ENCODE measurements around the gene CEACAM19. TPM values are rescaled to one million over a fixed set of nuclear protein-coding genes. Genes with fewer than 3 reads are reported as not detected.
A peak's percentile ranks its signal among the peaks of the same experiment; 100 is the strongest.

The CEACAM19 gene
- total and polyA plus RNA-seq, 2 of the 13 experiments (the other 11 are each of a cell fraction or from before 2014, with no cell fraction given): 1.3 to 4.0 TPM

- TF ChIP-seq, protein P1, sequence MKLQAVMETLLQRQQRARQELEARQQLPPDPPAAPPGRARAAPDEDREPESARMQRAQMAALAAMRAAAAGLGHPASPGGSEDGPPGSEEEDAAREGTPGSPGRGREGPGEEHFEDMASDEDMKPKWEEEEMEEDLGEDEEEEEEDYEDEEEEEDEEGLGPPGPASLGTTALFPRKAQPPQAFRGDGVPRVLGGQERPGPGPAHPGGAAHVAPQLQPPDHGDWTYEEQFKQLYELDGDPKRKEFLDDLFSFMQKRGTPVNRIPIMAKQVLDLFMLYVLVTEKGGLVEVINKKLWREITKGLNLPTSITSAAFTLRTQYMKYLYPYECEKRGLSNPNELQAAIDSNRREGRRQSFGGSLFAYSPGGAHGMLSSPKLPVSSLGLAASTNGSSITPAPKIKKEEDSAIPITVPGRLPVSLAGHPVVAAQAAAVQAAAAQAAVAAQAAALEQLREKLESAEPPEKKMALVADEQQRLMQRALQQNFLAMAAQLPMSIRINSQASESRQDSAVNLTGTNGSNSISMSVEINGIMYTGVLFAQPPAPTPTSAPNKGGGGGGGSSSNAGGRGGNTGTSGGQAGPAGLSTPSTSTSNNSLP (IDR thresholded peaks at IDR 0.05; ENCODE audit: low read depth, low read length): peak; percentile 61; the same call in 1 of the 2 replicates
- TF ChIP-seq ZMAT3 (CRISPR knock-in tag; conservative IDR thresholded peaks at IDR 0.05): 0 out of 2 replicates have a peak, but pooled peaks have one; percentile 26
- peak; percentile 74 for TF ChIP-seq ZNF263 (CRISPR knock-in tag; IDR thresholded peaks at IDR 0.05)
- TF ChIP-seq HMG20A (CRISPR knock-in tag; IDR thresholded peaks at IDR 0.05; ENCODE audit: borderline replicate concordance): peak; percentile 32; the same call in 1 of the 2 replicates
- TF ChIP-seq PAXIP1 (CRISPR knock-in tag; conservative IDR thresholded peaks at IDR 0.05): peak; percentile 89
- TF ChIP-seq ELF3 (CRISPR knock-in tag; IDR thresholded peaks at IDR 0.05): peak; percentile 13; the same call in 1 of the 2 replicates
- TF ChIP-seq CHD4 (IDR thresholded peaks at IDR 0.05; ENCODE audit: borderline replicate concordance, low read length): peak; percentile 65; the same call in 1 of the 2 replicates
- TF ChIP-seq, protein P2, sequence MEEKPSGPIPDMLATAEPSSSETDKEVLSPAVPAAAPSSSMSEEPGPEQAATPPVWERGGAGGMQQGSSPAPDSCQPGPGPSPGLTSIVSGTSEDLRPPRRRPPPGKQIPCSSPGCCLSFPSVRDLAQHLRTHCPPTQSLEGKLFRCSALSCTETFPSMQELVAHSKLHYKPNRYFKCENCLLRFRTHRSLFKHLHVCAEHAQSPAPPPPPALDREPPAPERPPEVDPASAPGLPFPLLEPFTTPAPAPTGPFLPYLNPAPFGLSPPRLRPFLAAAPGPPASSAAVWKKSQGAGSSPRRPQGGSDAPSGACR (CRISPR knock-in tag; IDR thresholded peaks at IDR 0.05): 0 out of 2 replicates have a peak, but pooled peaks have one; percentile 1
- TF ChIP-seq SAP130 (CRISPR knock-in tag; IDR thresholded peaks at IDR 0.05; ENCODE audit: low read depth): peak; percentile 69
- TF ChIP-seq, protein P3, sequence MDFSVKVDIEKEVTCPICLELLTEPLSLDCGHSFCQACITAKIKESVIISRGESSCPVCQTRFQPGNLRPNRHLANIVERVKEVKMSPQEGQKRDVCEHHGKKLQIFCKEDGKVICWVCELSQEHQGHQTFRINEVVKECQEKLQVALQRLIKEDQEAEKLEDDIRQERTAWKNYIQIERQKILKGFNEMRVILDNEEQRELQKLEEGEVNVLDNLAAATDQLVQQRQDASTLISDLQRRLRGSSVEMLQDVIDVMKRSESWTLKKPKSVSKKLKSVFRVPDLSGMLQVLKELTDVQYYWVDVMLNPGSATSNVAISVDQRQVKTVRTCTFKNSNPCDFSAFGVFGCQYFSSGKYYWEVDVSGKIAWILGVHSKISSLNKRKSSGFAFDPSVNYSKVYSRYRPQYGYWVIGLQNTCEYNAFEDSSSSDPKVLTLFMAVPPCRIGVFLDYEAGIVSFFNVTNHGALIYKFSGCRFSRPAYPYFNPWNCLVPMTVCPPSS (IDR thresholded peaks at IDR 0.05): no peak
- TF ChIP-seq, protein P4, sequence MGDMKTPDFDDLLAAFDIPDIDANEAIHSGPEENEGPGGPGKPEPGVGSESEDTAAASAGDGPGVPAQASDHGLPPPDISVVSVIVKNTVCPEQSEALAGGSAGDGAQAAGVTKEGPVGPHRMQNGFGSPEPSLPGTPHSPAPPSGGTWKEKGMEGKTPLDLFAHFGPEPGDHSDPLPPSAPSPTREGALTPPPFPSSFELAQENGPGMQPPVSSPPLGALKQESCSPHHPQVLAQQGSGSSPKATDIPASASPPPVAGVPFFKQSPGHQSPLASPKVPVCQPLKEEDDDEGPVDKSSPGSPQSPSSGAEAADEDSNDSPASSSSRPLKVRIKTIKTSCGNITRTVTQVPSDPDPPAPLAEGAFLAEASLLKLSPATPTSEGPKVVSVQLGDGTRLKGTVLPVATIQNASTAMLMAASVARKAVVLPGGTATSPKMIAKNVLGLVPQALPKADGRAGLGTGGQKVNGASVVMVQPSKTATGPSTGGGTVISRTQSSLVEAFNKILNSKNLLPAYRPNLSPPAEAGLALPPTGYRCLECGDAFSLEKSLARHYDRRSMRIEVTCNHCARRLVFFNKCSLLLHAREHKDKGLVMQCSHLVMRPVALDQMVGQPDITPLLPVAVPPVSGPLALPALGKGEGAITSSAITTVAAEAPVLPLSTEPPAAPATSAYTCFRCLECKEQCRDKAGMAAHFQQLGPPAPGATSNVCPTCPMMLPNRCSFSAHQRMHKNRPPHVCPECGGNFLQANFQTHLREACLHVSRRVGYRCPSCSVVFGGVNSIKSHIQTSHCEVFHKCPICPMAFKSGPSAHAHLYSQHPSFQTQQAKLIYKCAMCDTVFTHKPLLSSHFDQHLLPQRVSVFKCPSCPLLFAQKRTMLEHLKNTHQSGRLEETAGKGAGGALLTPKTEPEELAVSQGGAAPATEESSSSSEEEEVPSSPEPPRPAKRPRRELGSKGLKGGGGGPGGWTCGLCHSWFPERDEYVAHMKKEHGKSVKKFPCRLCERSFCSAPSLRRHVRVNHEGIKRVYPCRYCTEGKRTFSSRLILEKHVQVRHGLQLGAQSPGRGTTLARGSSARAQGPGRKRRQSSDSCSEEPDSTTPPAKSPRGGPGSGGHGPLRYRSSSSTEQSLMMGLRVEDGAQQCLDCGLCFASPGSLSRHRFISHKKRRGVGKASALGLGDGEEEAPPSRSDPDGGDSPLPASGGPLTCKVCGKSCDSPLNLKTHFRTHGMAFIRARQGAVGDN (CRISPR knock-in tag; IDR thresholded peaks at IDR 0.05): peak; percentile 55
- TF ChIP-seq ZNF567 (CRISPR knock-in tag; IDR thresholded peaks at IDR 0.05; ENCODE audit: borderline replicate concordance): peak; percentile 36; the same call in 1 of the 2 replicates
- TF ChIP-seq, protein P5, sequence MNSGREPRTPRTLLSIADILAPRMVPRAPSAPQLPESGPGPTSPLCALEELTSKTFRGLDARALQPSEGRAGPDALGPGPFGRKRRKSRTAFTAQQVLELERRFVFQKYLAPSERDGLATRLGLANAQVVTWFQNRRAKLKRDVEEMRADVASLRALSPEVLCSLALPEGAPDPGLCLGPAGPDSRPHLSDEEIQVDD (CRISPR knock-in tag; IDR thresholded peaks at IDR 0.05; ENCODE audit: borderline replicate concordance): no peak
- TF ChIP-seq ZNF792 (CRISPR knock-in tag; IDR thresholded peaks at IDR 0.05): 0 out of 2 replicates have a peak, but pooled peaks have one; percentile 34
- TF ChIP-seq HNF4A (CRISPR knock-in tag; IDR thresholded peaks at IDR 0.05): peak; percentile 95
- TF ChIP-seq ETV5 (CRISPR knock-in tag; IDR thresholded peaks at IDR 0.05; ENCODE audit: borderline replicate concordance): peak; percentile 39; the same call in 1 of the 2 replicates
Measured at GRCh38 chr19:44636439-44637389, 34.6 kb upstream of the CEACAM19 start (continued).
